Activated CD4-positive, alpha-beta T cell treated with anti-CD3 and anti-CD28 coated beads, Interleukin-2, amount 10 ng/mL, durations not matched to agents 7 days and 5 days (primary cell): ENCODE results near the gene MAP2K6. TPM values are rescaled to one million over a fixed set of nuclear protein-coding genes. Genes with fewer than 3 reads are reported as not detected.

ENCODE experiments used
- CTCF ChIA-PET: fragments of 350-600 bp; sonication (Branson Sonifier 250); formaldehyde crosslinking; loops from one replicate; lab custom pipeline; 2021; ENCODE audit warnings: antibody characterized with exemption; lab: Charles Lee
- POLR2A ChIA-PET: fragments of 350-600 bp; sonication (Branson Sonifier 250); formaldehyde crosslinking; loops from one replicate; lab custom pipeline; 2021; ENCODE audit warnings: antibody characterized with exemption; lab: Charles Lee
- DNase-seq: peaks from one replicate; pipeline ENCODE4 v3.0.0-alpha.2; 2020
- H3K27ac Mint-ChIP-seq: one replicate; pipeline ENCODE4 v1.8.0; 2021; ENCODE audit warnings: mild to moderate bottlenecking, moderate library complexity, mixed read lengths
- H3K27me3 Mint-ChIP-seq: one replicate; pipeline ENCODE4 v1.8.0; 2021; ENCODE audit warnings: mixed read lengths
- H3K36me3 Mint-ChIP-seq: one replicate; pipeline ENCODE4 v1.8.0; 2021; ENCODE audit warnings: low read depth, mixed read lengths
- H3K4me1 Mint-ChIP-seq: one replicate; pipeline ENCODE4 v1.8.0; 2021; ENCODE audit warnings: mixed read lengths
- H3K4me3 Mint-ChIP-seq: one replicate; pipeline ENCODE4 v1.8.0; 2021; ENCODE audit warnings: mild to moderate bottlenecking, moderate library complexity, mixed read lengths
- H3K9me3 Mint-ChIP-seq: one replicate; pipeline ENCODE4 v1.8.0; 2021; ENCODE audit warnings: mixed read lengths
- total RNA-seq, 2 experiments: library from RNA; stranded (reverse); gene quantifications; one replicate each; pipeline ENCODE4 v1.2.3, GENCODE V29; 2021

The MAP2K6 gene
- total RNA-seq, 2 experiments from 2014 or later: 11.0 to 11.6 TPM

- ChIA-PET CTCF (interaction anchor here (0.6 to 2.0 kb wide), 3 partner anchors 11 to 213 kb away, joined by 3 to 5 read pairs (median 4); no protein-coding TSS in a partner anchor), POLR2A (no interaction called here)
- Mint-ChIP-seq H3K36me3 (no peaks in the 10 kb centered on the region), H3K9me3 (no peaks in the 10 kb centered on the region), H3K27ac (no peak overlapping the region), H3K4me3 (no peak overlapping the region), H3K4me1 (peaks cover 9% of the 10 kb centered on the region), H3K27me3 (no peaks in the 10 kb centered on the region)
- no peak for DNase-seq
Measured at GRCh38 chr17:69450131-69450530, 35.6 kb downstream of the MAP2K6 start.

DNA sequence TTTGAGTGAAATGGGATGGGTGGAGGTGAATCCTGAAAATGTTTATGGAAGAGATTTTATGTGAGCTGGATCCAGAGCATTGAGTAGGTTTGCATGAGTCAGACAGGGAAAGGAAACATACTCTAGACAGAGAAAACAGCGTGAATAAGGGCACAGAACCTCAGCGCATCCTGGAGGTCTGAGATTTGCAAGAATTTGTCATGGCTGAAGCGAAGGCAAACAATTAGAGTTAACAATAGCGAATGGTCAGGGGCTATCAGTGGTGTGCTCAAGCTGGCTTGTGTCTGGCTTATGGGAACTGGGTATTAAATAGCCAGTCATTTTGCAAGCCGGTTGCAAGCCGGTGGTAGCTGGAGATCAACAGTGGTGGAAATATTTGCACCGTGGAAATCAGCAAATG is 36.4 kb downstream of the MAP2K6 start:
- no peaks in the 10 kb centered on the region for H3K27me3 Mint-ChIP-seq
- ChIA-PET CTCF (interaction anchor here (2.0 kb wide), 1 partner anchor 10 kb away, joined by 4 read pairs; no protein-coding TSS in a partner anchor), POLR2A (no interaction called here)
- H3K27ac Mint-ChIP-seq: no peak overlapping the region
- H3K9me3 Mint-ChIP-seq: no peaks in the 10 kb centered on the region
- H3K4me1 Mint-ChIP-seq: peaks cover 6% of the 10 kb centered on the region
- H3K36me3 Mint-ChIP-seq: no peaks in the 10 kb centered on the region
- no peak for DNase-seq
- no peak overlapping the region for H3K4me3 Mint-ChIP-seq

DNA sequence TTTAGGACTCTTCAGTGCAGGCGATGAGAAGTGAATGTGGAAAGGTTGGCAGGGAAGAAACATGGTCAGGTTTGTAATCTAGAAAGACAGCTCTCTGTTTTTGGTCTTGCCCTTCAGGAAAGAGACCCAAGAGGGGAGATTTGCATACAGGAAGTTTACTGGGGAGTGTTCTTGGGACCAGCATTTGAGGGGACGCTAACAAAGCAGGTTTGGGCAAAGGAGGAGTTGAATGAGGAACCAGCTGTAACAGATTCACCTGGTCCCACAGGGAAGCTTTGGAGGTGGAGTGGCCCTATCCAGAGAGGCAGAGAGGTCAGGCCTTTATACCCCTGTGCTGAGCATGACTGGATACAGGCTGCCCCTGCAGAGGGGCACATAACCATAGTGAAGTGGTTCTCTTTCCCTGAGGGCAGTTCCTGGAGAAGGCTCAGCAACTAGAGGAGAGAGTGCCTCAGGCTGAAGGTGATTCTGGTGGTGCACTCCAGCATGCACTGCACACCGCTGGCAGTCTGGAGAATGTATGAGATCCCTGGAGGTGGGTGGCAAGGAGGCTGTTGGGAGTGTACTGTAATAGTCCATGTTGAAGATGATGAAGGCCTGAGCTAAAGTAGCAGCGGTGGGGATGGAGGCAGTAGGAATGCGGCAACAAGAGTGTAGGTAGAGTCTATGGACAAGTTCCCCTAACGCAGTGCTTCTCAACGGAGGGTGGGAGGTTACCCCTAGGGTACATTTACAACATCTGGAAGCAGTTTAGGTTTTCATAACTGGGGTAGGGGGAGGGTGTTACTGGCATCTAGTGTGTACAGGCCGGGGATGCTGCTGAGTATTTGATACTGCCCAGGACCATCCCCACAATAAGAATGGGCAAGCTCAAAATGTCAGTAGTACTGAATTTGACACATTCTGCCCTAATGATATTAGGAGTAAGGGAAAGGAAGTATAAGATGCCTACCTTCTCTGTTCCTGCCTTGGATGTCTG is 37.2 kb downstream of the MAP2K6 start:
- POLR2A ChIA-PET: no interaction called here
- DNase-seq: no peak
- no peaks in the 10 kb centered on the region for H3K36me3 Mint-ChIP-seq
- no peaks in the 10 kb centered on the region for H3K9me3 Mint-ChIP-seq
- H3K27me3 Mint-ChIP-seq: no peaks in the 10 kb centered on the region
- H3K27ac Mint-ChIP-seq: no peak overlapping the region
- H3K4me3 Mint-ChIP-seq: no peak overlapping the region
- CTCF ChIA-PET: interaction anchor here (2.0 kb wide), 1 partner anchor 9 kb away, joined by 4 read pairs; no protein-coding TSS in a partner anchor
- peaks cover 6% of the 10 kb centered on the region for H3K4me1 Mint-ChIP-seq

GRCh38 chr17:69452664-69453260 is 38.3 kb downstream of the MAP2K6 start:
- Mint-ChIP-seq H3K4me1 (peaks cover 12% of the 10 kb centered on the region), H3K27me3 (no peaks in the 10 kb centered on the region), H3K9me3 (no peaks in the 10 kb centered on the region), H3K36me3 (no peaks in the 10 kb centered on the region), H3K27ac (no peak overlapping the region), H3K4me3 (no peak overlapping the region)
- ChIA-PET POLR2A (no interaction called here), CTCF (no interaction called here)
- no peak for DNase-seq

- Mint-ChIP-seq H3K27me3 (no peaks in the 10 kb centered on the region), H3K27ac (no peak overlapping the region), H3K4me3 (no peak overlapping the region), H3K9me3 (no peaks in the 10 kb centered on the region), H3K36me3 (no peaks in the 10 kb centered on the region), H3K4me1 (peaks cover 15% of the 10 kb centered on the region)
- POLR2A ChIA-PET: no interaction called here
- no peak for DNase-seq
- CTCF ChIA-PET: interaction anchor here (0.9 to 1.5 kb wide), 4 partner anchors 8 to 33 kb away, joined by 3 to 5 read pairs (median 3); no protein-coding TSS in a partner anchor
Measured at GRCh38 chr17:69454051-69454450, 39.6 kb downstream of the MAP2K6 start.

DNA sequence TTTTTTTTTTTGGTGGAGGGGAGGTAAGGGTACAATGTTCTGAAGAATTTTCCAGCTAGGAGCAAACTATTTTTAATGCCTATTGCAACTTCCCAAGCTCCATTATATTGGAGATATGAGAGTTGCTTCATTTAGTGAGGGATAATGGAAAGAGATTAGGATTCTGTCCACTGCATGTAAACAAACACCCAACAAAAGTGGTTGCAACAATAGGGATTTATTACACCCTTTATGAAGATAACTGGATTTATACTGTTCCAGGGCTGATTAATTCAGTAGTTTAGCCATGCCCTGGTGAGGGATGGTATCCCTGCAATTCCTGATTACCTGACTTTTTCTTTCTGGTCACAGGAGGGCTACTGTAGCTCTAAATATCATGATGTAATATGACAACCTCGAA is 40.5 kb downstream of the MAP2K6 start:
- no peaks in the 10 kb centered on the region for H3K9me3 Mint-ChIP-seq
- no peak for DNase-seq
- H3K4me3 Mint-ChIP-seq: no peak overlapping the region
- H3K27ac Mint-ChIP-seq: no peak overlapping the region
- H3K27me3 Mint-ChIP-seq: no peaks in the 10 kb centered on the region
- H3K4me1 Mint-ChIP-seq: peaks cover 15% of the 10 kb centered on the region
- H3K36me3 Mint-ChIP-seq: no peaks in the 10 kb centered on the region
- CTCF ChIA-PET: interaction anchor here (1.5 kb wide), 1 partner anchor 9 kb away, joined by 3 read pairs; no protein-coding TSS in a partner anchor
- POLR2A ChIA-PET: no interaction called here

GRCh38 chr17:69457603-69458002 is 43.1 kb downstream of the MAP2K6 start:
- no peak for DNase-seq
- no peaks in the 10 kb centered on the region for H3K36me3 Mint-ChIP-seq
- POLR2A ChIA-PET: no interaction called here
- CTCF ChIA-PET: interaction anchor here (0.6 kb wide), 2 partner anchors 38 to 141 kb away, joined by 3 read pairs; no protein-coding TSS in a partner anchor
- H3K9me3 Mint-ChIP-seq: no peaks in the 10 kb centered on the region
- H3K4me1 Mint-ChIP-seq: peaks cover 9% of the 10 kb centered on the region
- no peak overlapping the region for H3K4me3 Mint-ChIP-seq
- H3K27me3 Mint-ChIP-seq: no peaks in the 10 kb centered on the region
- no peak overlapping the region for H3K27ac Mint-ChIP-seq

- peaks cover 9% of the 10 kb centered on the region for H3K4me1 Mint-ChIP-seq
- H3K4me3 Mint-ChIP-seq: no peak overlapping the region
- ChIA-PET POLR2A (no interaction called here), CTCF (interaction anchor here (0.7 to 1.3 kb wide), 2 partner anchors 10 to 40 kb away, joined by 3 to 4 read pairs; no protein-coding TSS in a partner anchor)
- no peaks in the 10 kb centered on the region for H3K9me3 Mint-ChIP-seq
- H3K27me3 Mint-ChIP-seq: no peaks in the 10 kb centered on the region
- DNase-seq: no peak
- no peak overlapping the region for H3K27ac Mint-ChIP-seq
- H3K36me3 Mint-ChIP-seq: no peaks in the 10 kb centered on the region
Measured at GRCh38 chr17:69460963-69461922, 46.7 kb downstream of the MAP2K6 start.

GRCh38 chr17:69461951-69462369 is 47.5 kb downstream of the MAP2K6 start:
- Mint-ChIP-seq H3K4me1 (peaks cover 9% of the 10 kb centered on the region), H3K36me3 (no peaks in the 10 kb centered on the region), H3K9me3 (no peaks in the 10 kb centered on the region), H3K27me3 (no peaks in the 10 kb centered on the region), H3K4me3 (no peak overlapping the region), H3K27ac (no peak overlapping the region)
- CTCF ChIA-PET: no interaction called here
- no peak for DNase-seq
- POLR2A ChIA-PET: no interaction called here

GRCh38 chr17:69462882-69463281 is 48.4 kb downstream of the MAP2K6 start:
- H3K4me3 Mint-ChIP-seq: no peak overlapping the region
- no peaks in the 10 kb centered on the region for H3K27me3 Mint-ChIP-seq
- H3K36me3 Mint-ChIP-seq: no peaks in the 10 kb centered on the region
- ChIA-PET POLR2A (no interaction called here), CTCF (interaction anchor here (1.3 kb wide), 1 partner anchor 9 kb away, joined by 3 read pairs; no protein-coding TSS in a partner anchor)
- no peaks in the 10 kb centered on the region for H3K9me3 Mint-ChIP-seq
- H3K4me1 Mint-ChIP-seq: peaks cover 1% of the 10 kb centered on the region
- H3K27ac Mint-ChIP-seq: no peak overlapping the region
- no peak for DNase-seq

DNA sequence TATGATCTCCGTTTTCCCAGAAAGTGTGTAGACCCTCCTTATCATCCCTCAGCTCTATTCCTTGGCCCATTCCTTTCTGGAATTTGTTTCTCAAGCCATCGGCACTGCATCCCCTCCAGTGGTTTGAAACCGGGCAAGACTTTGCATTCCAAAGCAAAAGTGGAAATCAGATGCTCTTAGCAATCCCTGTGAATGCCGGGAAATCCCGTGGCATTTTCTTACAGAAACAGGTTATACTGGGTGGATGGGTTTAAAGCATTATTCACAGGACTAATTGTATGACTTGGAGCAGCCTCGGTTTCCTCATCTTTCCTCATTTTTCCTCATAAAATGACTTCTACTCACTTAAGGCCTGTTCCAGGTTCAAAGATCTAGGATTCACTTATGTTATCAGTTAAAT is 52.0 kb downstream of the MAP2K6 start:
- Mint-ChIP-seq H3K27ac (no peak overlapping the region), H3K4me1 (no peaks in the 10 kb centered on the region), H3K36me3 (no peaks in the 10 kb centered on the region), H3K9me3 (peaks cover 4% of the 10 kb centered on the region), H3K4me3 (no peak overlapping the region), H3K27me3 (no peaks in the 10 kb centered on the region)
- CTCF ChIA-PET: no interaction called here
- POLR2A ChIA-PET: no interaction called here
- no peak for DNase-seq
